Hematopoietic multipotent progenitor cell treated with erythropoietin and hydrocortisone succinate and interleukin-3 and kit ligand, for 6 days (in vitro differentiated cells): ENCODE measurements around the gene ROBO2.

Experiments used
- DNase-seq: peaks from one replicate; pipeline ENCODE4 v3.0.0-alpha.2; 2015

ROBO2 gene

GRCh38 chr3:77052051-77052501, 12.2 kb downstream of the ROBO2 start:
- no peak for DNase-seq

DNA sequence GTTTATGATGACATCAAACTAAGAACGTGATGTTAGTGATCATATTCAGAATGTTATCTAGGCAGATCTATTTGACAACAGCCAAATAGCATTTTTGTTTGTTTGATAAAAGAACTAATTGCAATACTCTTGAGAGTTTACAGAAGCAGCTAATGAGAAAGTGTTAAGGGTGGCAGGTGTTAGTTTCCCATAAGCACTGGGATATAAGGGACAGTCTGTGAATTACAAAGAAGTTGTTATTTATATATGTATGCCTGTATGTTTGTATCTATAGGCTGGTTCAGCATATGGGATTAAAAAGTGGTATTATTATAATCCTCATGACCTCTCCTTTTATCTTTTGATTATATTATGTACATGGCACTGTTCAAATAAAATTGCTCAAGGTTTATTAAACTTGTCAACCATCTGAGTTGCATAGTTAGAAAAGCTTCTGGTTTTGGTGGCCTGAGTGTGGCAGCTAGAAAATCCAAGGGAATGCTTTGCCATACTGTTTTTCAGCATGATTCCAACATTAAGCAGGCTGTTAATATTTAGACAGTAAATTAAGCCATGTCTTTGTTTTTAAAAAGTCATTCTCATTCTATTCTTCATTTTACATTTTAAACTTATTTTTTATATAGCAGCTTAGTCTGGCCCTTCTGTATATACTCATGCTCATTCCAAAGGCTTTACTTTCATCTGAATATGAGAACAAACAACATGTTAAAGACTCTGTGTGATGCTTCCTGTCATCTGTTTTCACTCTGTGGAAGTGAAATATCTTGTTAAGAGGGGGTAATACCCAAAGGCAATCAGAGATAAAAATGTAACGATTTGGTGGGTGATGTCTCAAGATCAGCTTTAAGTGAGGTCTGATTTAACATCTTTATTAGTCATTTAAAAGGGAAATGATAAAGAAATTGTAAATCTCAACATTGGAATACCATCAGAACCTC, 13.1 kb downstream of the ROBO2 start:
- no peak for DNase-seq

- DNase-seq = no peak
These were observed 13.9 kb downstream of the ROBO2 start for GRCh38 chr3:77053795-77054194.

DNA sequence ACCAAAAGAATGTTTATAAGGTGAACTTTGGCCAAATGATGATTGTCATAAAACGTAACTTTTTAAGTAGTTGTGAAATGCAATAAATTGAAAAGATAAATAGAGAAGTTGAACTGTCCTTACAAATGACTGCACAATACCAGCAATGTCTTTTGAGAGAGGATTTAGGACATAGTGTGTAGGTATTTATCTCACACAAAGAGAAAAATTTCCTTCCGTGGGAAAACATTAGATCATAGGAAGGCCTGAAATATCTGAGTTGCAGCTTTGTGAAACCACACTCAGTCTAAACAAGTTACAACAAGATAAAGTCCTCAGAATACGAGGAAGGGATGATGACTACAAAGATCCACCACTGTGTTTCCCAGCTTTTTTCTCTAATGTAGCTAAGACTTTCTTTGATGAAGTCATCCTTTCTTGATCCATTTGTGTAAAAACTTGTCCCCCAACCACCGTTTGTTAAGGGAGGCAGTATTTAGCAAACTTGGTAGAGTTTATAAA, 16.0 kb downstream of the ROBO2 start:
- DNase-seq = no peak

GRCh38 chr3:77059354-77059753, 19.5 kb downstream of the ROBO2 start:
- DNase-seq = no peak

GRCh38 chr3:77063423-77063822, 23.5 kb downstream of the ROBO2 start:
- DNase-seq = no peak

DNA sequence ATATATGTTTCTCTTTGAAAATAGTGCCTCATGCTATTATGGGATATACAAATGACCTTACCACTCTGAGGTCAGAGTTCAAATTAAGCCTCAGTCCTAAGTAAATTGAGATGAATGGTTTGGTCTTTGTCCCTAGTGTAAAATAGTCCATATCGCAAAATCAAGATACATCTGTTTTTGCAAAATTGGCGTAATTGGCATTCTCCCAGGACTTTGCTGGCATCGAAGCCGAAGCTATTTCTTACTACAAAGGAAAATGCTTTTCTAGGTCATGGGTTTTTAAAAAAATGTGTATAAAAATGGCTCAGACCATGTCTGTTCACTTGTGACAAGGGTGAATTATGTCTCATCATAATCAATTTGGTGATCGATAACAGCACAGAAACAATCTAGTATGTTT, 25.9 kb downstream of the ROBO2 start:
- DNase-seq = no peak

DNA sequence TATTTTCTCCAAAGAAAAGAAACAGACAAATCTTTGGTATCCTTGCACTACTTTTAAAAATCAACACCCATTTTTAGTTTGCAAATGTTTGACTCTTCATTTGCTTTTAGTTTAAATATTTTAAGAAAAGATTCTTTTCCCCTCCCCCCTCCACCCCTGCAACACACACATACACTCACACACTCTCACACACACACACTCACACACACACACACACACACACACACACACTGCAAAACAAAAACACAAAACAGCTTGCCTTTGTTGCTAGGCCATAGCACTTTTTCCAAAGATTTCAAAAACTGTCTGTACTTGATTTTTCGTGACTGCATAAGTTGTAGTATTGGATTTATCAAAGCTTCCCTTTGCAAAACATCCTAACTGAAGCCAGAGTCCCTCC, 26.9 kb downstream of the ROBO2 start:
- no peak for DNase-seq

GRCh38 chr3:77068808-77069207, 28.9 kb downstream of the ROBO2 start:
- DNase-seq = no peak

- DNase-seq = no peak
These were observed 31.5 kb downstream of the ROBO2 start for GRCh38 chr3:77071364-77071763.

- DNase-seq = no peak
These were observed 31.9 kb downstream of the ROBO2 start for GRCh38 chr3:77071809-77072208.

GRCh38 chr3:77072232-77072631, 32.3 kb downstream of the ROBO2 start:
- no peak for DNase-seq

DNA sequence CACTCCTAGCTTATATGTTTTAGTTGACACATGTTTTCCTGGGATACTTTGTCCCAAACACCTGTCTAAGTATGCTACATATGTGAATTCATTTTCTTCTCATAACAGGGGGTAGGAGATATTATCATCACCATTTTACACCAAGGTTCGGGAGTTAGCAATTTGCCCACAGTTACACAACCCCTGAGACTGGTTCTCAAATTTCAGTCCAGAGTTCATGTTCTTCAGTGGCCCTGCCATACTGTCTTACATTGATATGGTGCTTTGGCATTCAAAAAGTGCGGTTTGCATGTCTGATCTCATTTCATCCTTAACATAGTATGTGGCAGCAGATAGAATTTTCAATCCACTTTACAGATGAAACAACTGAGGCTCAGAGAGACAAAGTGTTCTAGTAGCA, 38.4 kb downstream of the ROBO2 start:
- no peak for DNase-seq

DNA sequence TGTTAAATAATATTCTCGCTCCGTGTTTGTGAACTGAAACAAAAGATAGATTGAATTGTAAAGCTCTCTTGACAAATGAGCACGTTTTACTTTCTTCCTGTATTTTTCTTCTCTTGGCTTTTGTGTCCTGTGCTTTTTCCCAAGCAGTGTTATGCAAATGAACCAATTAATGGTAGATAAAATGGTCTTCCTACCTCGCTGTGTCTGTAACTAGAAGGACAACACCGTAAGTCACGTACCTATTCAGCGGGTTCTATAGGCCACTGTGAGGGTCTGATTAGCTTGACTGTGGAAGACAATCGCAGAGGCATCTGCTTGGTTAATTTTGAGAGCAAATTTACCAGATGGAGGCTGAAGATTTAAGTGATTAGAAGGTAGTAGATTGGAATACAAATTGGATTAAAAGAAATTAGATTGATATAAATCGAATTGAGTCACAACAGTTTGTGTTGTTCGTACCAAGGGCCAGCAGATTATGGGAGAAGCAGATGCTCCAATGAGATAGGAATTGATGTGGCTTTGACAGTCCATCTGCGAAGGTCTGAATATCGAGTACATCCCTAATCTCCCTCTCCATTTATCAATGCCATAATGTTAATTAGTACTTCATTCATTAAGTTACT, 40.2 kb downstream of the ROBO2 start:
- no peak for DNase-seq

- DNase-seq = no peak
These were observed 41.4 kb downstream of the ROBO2 start for GRCh38 chr3:77081240-77081661.

DNA sequence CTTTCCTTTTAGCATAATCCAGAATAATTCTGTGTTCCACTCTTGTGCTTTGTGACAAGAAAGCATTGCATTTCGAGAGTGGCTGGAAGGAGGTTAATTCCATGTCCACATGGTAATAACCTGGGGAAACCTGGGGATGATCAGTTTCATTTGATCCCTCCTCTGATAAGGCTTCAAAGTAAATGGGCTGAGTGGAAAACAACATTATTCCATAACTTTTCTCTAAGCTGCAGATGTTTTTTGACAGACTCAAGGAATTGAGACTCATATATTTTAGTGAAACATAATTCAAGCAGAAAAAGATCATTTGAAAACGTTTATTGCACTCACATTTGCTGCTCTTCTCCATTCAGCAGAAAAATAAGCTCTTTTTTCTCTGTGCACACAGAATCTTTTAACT, 44.6 kb downstream of the ROBO2 start:
- DNase-seq = no peak

GRCh38 chr3:77086408-77086807, 46.5 kb downstream of the ROBO2 start:
- DNase-seq = no peak

GRCh38 chr3:77091809-77092208, 51.9 kb downstream of the ROBO2 start:
- DNase-seq = no peak

- no peak for DNase-seq
These were observed 53.2 kb downstream of the ROBO2 start for GRCh38 chr3:77093101-77093500.

GRCh38 chr3:77096145-77096544, 56.2 kb downstream of the ROBO2 start:
- DNase-seq = no peak

DNA sequence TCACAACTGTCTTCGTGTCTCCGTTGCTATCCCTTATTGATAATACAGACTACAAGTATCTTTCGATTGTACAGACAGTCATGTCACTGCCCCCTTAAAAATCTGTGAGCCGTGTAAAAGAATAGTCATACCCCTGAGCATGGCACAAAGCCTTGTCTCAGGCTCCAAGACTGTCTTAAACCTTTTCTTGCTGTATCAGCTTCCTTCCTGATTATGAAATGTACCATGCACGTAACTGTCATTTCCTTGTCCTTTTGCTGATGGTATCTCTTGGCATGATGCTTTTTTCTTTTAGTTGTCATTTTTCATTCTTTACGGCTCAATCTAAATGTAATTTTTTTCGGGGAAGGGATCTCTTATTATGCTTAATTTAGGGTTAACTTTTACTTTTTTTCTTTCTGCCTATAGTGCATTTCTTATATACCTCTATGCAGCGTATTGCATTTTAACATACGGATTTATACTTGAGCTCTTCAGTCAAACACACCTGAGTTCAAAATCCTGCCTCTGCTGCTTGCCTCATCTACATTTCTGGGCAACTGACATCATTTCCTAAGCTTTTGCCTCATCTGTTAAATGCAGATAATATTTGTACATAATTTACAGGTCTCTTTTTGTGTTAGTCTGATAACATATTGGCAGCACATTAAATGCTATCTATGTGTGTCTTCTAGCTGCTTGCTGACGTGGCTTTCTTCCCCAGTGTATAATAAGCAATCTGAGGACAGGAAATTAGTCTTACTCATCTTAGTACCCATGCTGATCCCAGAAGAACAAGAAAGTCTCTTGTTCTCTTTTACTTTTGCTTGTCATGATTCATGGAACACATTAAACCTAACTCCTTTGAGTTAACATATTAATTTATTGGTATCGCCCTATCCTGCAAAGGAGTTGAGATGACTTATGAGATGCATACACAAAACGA, 57.3 kb downstream of the ROBO2 start:
- peak; percentile 2 for DNase-seq

- no peak for DNase-seq
These were observed 63.3 kb downstream of the ROBO2 start for GRCh38 chr3:77102951-77103769.
